Loucy (cell line): Measurements from ENCODE around the gene PAPSS2.

Source experiments
- H2AFZ ChIP-seq: fragments of 200-600 bp; sonication (generic); 2 replicates; pipeline ENCODE4 v1.6.0; 2016; ENCODE audit warnings: antibody characterized with exemption, mild to moderate bottlenecking, low read length, moderate library complexity
- H3F3A ChIP-seq: fragments of 200-600 bp; 2 replicates; pipeline ENCODE4 v1.6.0; 2016; ENCODE audit warnings: antibody characterized with exemption, low read depth, mild to moderate bottlenecking
- H3K27me3 ChIP-seq: fragments of 200-600 bp; sonication (generic); 2 replicates; pipeline ENCODE4 v1.6.1; 2014; ENCODE audit warnings: low read length, mild to moderate bottlenecking; ENCODE audit not compliant: insufficient read depth, poor library complexity, severe bottlenecking
- H3K36me3 ChIP-seq: fragments of 200-600 bp; sonication (generic); 2 replicates; pipeline ENCODE4 v1.6.1; 2016; ENCODE audit warnings: low read length; ENCODE audit not compliant: insufficient read depth
- H3K4me1 ChIP-seq: fragments of 200-600 bp; sonication (generic); 2 replicates; pipeline ENCODE4 v1.5.1; 2014; ENCODE audit warnings: low read length, mild to moderate bottlenecking; ENCODE audit not compliant: insufficient read depth, poor library complexity, severe bottlenecking
- H3K4me2 ChIP-seq: fragments of 200-600 bp; sonication (generic); 2 replicates; pipeline ENCODE4 v1.6.0; 2014; ENCODE audit warnings: antibody characterized with exemption, low read length, low read depth, mild to moderate bottlenecking; ENCODE audit not compliant: poor library complexity, severe bottlenecking
- H3K4me3 ChIP-seq: fragments of 200-600 bp; sonication (generic); 2 replicates; pipeline ENCODE4 v1.5.1; 2014; ENCODE audit warnings: low read length, mild to moderate bottlenecking, mixed read lengths; ENCODE audit not compliant: poor library complexity, severe bottlenecking
- H3K79me2 ChIP-seq: fragments of 200-600 bp; sonication (generic); 2 replicates; pipeline ENCODE4 v1.6.1; 2014; ENCODE audit warnings: low read length; ENCODE audit not compliant: insufficient read depth
- H3K9ac ChIP-seq: fragments of 200-600 bp; sonication (generic); 2 replicates; pipeline ENCODE4 v1.6.0; 2014; ENCODE audit warnings: mild to moderate bottlenecking, low read depth, low read length, moderate library complexity; ENCODE audit not compliant: poor library complexity, severe bottlenecking
- H3K9me2 ChIP-seq: fragments of 200-600 bp; sonication (generic); replicated peaks from 2 replicates; pipeline ENCODE4 v1.6.1; 2016; ENCODE audit warnings: low read depth, low read length, mixed read lengths
- H3K9me3 ChIP-seq: fragments of 200-600 bp; sonication (generic); 2 replicates; pipeline ENCODE4 v1.6.1; 2014; ENCODE audit warnings: mild to moderate bottlenecking, antibody characterized with exemption, low read length, low read depth; ENCODE audit not compliant: insufficient read depth
- H4K20me1 ChIP-seq: fragments of 200-600 bp; sonication (generic); 2 replicates; pipeline ENCODE4 v1.6.0; 2014; ENCODE audit warnings: antibody characterized with exemption, low read length, mild to moderate bottlenecking; ENCODE audit not compliant: insufficient read depth, poor library complexity, severe bottlenecking
- EZH2phosphoT487 ChIP-seq: fragments of 200-600 bp; IDR thresholded peaks from 2 replicates; pipeline ENCODE4 v1.6.1; 2018; ENCODE audit warnings: antibody characterized with exemption, mild to moderate bottlenecking, moderate library complexity, borderline replicate concordance
- TF ChIP-seq, protein P1 (sequence below): fragments of 200-600 bp; sonication (generic); conservative IDR thresholded peaks from 2 replicates; pipeline ENCODE4 v1.5.1; 2014; ENCODE audit warnings: mild to moderate bottlenecking, antibody characterized with exemption, low read length

The PAPSS2 gene

DNA sequence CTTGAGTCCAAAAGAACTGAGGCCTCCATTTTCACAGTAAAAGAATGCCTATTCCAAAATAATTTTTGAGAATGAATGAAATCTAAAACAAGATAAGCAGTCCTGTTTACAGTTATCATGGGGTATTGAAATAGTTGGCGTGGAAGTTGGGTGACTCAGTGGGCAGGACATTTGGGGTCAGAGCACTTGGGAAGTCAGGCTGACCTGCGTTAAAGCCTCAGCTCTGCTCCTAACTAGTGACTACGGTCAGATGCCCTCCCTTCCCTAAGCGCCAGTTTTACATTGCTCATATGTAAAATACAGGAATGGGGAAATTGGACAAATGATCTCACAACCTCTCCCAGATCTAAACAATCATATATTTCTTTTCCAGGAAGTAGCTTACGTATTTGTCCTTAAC is 2.3 kb upstream of the PAPSS2 start:
- H3K4me2 ChIP-seq, result no peak overlapping the region
- H2AFZ ChIP-seq, result no peak overlapping the region; the same call in 1 of the 2 replicates
- H3K9me2 ChIP-seq, result no peaks in the 10 kb centered on the region
- H3K4me1 ChIP-seq, result peaks cover 6% of the 10 kb centered on the region
- no peak overlapping the region for H3K9ac ChIP-seq
- no peaks in the 10 kb centered on the region for H3K79me2 ChIP-seq
- H3K36me3 ChIP-seq, result no peaks in the 10 kb centered on the region
- H3K9me3 ChIP-seq, result no peaks in the 10 kb centered on the region
- H3F3A ChIP-seq, result no peaks in the 10 kb centered on the region
- TF ChIP-seq EZH2phosphoT487, result no peak
- TF ChIP-seq, protein P1, sequence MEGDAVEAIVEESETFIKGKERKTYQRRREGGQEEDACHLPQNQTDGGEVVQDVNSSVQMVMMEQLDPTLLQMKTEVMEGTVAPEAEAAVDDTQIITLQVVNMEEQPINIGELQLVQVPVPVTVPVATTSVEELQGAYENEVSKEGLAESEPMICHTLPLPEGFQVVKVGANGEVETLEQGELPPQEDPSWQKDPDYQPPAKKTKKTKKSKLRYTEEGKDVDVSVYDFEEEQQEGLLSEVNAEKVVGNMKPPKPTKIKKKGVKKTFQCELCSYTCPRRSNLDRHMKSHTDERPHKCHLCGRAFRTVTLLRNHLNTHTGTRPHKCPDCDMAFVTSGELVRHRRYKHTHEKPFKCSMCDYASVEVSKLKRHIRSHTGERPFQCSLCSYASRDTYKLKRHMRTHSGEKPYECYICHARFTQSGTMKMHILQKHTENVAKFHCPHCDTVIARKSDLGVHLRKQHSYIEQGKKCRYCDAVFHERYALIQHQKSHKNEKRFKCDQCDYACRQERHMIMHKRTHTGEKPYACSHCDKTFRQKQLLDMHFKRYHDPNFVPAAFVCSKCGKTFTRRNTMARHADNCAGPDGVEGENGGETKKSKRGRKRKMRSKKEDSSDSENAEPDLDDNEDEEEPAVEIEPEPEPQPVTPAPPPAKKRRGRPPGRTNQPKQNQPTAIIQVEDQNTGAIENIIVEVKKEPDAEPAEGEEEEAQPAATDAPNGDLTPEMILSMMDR, result no peak
- H3K4me3 ChIP-seq, result no peak overlapping the region
- H3K27me3 ChIP-seq, result no peaks in the 10 kb centered on the region
- H4K20me1 ChIP-seq, result no peaks in the 10 kb centered on the region

DNA sequence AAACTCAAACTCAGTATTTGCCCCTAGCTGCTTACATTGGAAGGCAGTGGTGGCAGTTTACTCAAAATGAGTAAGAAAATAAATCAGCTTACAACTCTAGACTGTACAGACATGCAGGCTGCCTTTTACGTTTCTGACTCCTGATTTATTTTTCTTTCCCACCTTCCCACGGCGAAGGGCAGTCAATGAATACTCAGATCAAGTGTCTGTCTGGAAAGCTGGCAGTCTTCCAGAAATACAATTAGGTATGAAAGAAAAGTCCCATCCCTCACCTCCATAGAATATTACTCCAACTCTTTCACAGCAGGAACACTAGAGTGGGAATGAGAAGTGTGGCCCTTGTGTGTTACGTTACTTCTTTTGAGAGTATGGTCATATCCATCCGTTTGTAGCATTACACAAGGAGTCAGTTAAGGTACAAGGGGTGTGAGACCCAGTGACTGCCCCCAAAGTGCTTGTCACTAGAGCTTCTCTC is 1.3 kb upstream of the PAPSS2 start:
- H3K79me2 ChIP-seq, result no peaks in the 10 kb centered on the region
- H3K9me3 ChIP-seq, result no peaks in the 10 kb centered on the region
- no peak overlapping the region for H3K4me3 ChIP-seq
- TF ChIP-seq, protein P1, result no peak
- no peak for TF ChIP-seq EZH2phosphoT487
- no peak overlapping the region for H2AFZ ChIP-seq
- H4K20me1 ChIP-seq, result no peaks in the 10 kb centered on the region
- H3K4me1 ChIP-seq, result peaks cover 7% of the 10 kb centered on the region
- no peaks in the 10 kb centered on the region for H3F3A ChIP-seq
- H3K9ac ChIP-seq, result no peak overlapping the region
- no peaks in the 10 kb centered on the region for H3K9me2 ChIP-seq
- H3K36me3 ChIP-seq, result no peaks in the 10 kb centered on the region
- H3K4me2 ChIP-seq, result no peak overlapping the region
- H3K27me3 ChIP-seq, result no peaks in the 10 kb centered on the region

DNA sequence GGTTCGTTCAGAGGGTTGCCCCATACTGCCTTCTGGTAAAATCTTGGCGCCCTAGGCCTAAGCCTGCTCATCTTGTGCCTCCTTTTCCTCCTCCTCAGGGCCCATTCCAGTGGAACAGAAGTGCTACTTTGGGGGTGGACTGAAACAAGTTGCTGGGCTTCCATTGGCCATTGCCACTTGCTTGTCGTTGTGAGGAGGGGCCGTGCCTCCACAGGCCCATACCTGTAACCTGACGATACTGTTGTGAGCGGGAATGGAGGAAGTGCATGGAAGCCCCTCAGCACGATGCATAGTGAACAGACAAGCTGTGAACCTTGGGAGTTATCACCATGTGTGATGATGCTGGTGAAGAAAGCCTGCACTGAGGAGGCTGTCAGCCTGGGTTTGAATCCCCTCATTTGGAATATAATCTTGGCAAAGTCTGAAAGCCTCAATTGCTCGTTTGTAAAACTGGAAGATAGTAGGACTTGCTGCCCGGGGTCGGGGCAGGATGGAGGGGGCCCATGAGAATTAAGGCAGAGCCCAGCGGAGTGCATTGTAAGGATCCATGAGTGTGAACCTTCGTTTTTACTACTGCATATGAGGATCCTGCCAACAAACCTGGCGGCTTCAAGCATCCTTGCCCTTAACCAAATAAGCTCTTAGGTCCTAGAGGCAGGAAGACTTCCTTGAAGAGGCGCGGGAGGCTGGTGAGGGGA is 671 bp upstream of the PAPSS2 start:
- H3F3A ChIP-seq, result no peaks in the 10 kb centered on the region
- no peak overlapping the region; the same call in 1 of the 2 replicates for H2AFZ ChIP-seq
- no peaks in the 10 kb centered on the region for H4K20me1 ChIP-seq
- H3K4me1 ChIP-seq, result peaks cover 13% of the 10 kb centered on the region
- H3K27me3 ChIP-seq, result no peaks in the 10 kb centered on the region
- H3K4me2 ChIP-seq, result no peak overlapping the region
- H3K36me3 ChIP-seq, result no peaks in the 10 kb centered on the region
- no peaks in the 10 kb centered on the region for H3K9me3 ChIP-seq
- TF ChIP-seq, protein P1, result no peak
- no peak for TF ChIP-seq EZH2phosphoT487
- H3K4me3 ChIP-seq, result no peak overlapping the region
- no peaks in the 10 kb centered on the region for H3K79me2 ChIP-seq
- H3K9ac ChIP-seq, result no peak overlapping the region
- H3K9me2 ChIP-seq, result no peaks in the 10 kb centered on the region
